GM18870 (cell line): ENCODE measurements around the gene CPNE5.
"Not testable (repeated sequence)": the region's sequence is repeated elsewhere in the genome, so short reads cannot be mapped to it uniquely, and the experiment has no call there.

ENCODE experiments used
- ATAC-seq: cut with Tn5 transposase; IDR thresholded peaks from one replicate; pipeline ENCODE4 v1.9.1; 2021; ENCODE audit warnings: moderate library complexity; ENCODE audit not compliant: unreplicated experiment

The CPNE5 gene

DNA sequence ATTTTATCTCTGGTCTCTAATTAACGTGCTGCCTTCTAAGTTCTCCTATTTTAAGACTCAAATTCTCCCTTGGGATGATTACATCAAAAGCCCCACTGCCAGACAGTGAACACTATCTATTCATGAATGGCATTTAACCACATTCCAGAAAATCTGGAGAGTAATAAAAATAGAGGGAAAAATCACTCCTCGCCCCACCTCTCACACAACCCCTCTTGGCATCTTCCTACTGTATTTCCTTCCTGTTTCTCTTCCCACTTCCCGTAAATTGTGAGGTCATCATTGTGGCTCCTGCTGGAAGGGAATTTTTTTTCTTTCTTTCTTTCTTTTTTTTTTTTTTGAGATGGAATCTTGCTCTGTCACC lies 110.1 kb downstream of the CPNE5 start:
- no peak for ATAC-seq

DNA sequence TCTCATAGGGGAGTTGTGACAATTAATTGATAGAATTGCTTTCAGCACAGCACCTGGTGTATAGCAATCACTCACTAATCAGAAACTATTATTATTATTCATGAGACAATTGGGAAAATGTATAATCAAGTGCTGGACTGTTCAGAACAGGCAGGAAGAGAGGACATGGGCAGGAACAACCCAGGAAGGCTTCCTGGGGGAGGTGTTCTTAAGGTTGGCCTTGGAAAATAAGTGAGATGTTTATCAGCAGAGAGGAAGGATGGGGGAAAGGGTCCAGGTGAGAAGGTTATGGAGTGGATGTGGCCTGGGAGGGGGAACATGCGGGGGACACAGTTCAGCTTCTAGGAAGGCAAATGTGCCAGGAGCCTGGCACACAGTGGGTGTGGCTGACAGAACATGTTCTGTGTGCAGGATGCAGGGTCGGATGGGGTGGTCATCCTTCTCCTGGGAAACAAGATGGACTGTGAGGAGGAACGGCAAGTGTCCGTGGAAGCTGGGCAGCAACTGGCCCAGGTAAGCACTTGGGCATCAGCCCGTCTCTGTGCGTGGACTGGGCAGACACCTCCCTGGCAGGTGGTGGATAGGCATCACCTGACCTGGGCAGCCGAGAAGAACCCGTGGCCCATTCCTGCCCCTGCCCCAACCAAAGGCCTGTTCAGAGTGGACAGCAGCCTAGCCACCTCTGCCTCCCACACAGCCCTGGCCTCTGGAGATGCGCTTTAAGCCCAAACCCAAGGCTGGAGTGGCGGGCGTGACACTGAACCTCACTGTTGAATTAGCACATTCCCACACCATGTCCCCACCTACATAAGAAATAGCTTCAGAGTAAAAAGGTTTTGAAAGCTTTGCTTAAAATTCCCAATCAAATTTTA lies 110.7 kb downstream of the CPNE5 start:
- ATAC-seq: no peak

- no peak for ATAC-seq
Measured at GRCh38 chr6:36727505-36728021, 111.7 kb downstream of the CPNE5 start.

DNA sequence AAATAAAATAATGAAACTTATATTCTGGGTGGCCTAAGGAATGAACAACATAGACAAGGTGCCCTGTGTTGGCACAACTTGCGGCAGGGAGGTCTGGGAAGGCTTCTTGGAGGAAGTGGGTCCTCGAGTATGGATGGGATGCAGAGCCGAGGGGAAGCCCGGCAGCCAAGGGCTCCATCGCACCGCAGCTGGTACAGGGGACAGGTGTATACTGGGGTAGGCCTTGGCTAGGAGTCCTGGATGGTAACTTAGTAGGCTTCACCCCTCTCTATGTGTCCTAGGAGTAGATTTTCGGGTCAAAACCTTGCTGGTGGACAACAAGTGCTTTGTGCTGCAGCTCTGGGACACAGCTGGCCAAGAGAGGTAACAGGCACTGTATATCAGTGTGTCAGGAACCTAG lies 113.7 kb downstream of the CPNE5 start:
- ATAC-seq: no peak

DNA sequence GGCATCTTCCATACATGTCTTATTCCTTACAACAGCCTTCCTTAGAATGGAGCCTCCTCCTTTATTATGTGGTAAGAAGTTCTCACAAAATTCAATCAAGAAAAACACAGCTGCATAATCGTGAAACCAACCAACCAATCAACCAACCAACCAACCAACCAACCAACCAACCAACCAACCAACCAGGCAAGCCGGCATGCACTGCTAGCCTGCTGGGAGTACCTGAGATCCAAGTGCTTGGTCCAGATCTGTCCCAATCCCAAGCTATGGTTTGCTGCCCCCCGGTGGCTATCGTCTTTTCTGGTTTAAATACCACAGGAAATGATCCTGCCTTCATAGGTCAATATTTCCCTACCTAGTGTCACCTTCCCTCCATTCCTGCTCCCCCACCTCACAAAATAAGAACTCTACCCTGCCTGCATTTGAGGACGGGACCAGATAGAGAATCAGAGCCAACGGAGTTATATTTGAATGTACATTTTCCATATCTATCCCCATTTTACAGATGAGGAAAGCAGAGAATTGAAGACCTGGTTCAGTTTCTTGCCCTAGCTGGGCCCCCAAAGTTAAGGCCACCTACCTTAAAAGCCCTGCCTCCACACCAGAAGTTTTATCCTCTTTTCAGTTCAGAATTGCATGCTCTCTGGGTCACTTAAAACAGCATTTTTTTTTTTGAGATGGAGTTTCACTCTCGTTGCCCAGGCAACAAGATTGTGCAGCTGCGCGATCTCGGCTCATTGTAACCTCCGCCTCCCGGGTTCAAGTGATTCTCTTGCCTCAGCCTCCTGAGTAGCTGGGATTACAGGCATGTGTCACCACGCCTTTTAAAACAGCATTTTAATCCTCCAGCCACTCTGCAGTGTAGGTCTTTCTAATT lies 114.5 kb downstream of the CPNE5 start:
- ATAC-seq: no peak

GRCh38 chr6:36723992-36724391 lies 115.3 kb downstream of the CPNE5 start:
- not testable (repeated sequence) for ATAC-seq

DNA sequence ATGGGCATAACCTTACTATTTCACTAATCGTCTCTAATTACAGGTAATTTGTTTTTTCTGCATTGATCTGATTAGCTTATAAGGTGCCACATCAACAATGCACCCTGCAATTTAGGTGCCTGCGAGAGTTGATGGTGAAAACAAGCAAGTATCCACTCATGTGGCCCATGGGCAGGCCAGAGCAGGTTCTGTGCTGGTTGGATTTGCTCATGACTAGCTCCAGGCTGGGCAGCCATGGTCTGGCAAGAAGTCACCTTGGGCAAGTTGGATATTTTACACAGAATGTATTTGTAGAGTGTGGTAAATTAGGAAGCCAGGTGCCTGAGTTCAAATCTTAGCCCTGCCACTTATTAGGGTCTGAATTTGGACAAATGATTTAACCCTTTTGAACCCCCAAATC lies 116.4 kb downstream of the CPNE5 start:
- no peak for ATAC-seq

DNA sequence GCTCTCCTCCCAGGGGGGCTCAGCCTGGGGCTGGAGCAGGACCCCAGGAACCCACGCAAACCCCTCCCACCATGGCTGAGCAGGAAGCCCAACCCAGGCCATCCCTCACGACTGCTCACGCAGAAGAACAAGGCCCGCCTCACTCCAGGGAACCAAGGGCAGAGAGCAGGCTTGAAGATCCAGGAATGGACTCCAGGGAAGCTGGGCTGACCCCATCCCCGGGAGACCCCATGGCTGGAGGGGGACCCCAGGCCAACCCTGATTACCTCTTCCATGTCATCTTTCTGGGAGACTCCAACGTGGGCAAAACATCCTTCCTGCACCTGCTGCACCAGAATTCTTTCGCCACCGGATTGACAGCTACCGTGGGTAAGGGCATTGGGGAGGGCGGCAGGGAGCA lies 116.9 kb downstream of the CPNE5 start:
- no peak for ATAC-seq

DNA sequence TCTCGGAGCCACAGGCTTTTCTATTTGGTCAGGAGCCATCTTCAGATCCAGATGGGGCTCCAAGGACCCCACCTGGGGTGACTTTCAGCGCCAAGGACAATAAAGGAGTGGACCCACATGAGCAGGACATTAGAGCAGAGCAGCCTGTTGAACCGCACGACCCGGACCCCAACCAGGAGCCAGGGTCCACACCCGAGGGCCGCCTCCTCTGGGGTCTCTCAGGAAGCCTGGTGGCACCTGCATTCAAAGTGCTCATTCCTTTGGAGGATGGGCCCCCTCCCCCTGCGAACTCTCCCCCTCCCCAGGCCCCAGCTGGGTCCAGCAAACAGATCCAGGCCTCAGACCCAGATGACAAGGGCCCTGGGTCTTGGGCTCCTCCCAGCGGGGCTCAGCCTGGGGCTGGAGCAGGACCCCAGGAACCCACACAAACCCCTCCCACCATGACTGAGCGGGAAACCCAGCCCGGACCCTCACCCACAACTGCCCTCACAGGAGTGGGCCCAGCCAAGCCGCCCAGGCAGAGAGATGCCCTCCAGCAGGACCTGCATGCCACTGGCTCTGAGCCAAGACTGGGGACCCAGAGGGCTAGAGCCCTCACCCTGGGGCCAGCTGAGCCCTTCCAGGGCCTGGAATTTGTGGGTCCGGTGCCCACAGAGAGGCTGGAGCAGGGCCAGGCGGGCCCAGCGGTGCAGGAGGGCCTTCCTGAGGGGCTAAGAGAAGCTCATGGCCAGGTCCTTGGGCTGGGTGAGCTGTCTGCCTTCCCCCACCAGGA lies 117.7 kb downstream of the CPNE5 start:
- no peak for ATAC-seq

DNA sequence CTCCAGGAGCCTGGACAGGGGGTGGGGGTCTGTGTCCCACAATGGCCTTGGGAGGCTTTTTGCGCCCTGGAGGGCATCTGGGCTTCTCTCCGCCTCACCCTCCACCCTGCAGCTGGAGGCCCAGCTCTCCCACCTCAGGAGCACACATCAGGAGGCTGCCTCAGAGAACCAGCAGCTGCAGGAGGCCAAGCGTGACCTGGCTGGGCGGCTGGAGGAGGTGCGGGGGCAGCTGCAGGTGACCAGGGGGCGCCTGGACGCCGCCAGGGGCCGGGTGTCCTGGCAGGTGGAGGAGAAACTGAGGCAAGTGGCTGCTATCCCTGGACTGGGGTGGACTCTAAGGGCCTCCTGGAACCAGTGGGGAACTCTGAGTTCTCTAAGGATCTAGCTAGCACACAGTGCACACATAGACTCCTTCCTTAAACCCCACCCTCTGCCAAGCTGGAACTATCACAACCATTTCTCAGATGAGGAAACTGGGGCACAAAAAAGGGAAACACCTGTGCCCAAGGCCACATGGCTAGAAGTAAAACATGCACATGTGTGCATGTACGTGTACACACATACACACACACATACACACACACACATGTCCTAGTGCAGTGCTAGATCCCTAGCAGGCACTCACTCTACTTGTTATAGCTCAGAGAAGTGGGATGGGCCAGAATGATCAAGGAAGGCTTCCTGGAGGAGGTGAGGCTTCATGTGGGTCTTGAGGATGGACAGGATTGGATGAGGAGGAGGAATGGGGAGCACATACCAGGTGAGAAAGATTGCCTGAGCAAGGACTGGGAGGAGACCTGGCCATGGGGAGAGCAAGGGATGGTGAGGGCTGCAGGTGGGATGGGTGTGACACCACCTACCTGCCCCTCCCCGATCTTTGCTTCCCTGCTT lies 118.7 kb downstream of the CPNE5 start:
- no peak for ATAC-seq

- no peak for ATAC-seq
Measured at GRCh38 chr6:36719126-36719525, 120.1 kb downstream of the CPNE5 start.

- ATAC-seq: no peak
Measured at GRCh38 chr6:36718560-36718959, 120.7 kb downstream of the CPNE5 start.

DNA sequence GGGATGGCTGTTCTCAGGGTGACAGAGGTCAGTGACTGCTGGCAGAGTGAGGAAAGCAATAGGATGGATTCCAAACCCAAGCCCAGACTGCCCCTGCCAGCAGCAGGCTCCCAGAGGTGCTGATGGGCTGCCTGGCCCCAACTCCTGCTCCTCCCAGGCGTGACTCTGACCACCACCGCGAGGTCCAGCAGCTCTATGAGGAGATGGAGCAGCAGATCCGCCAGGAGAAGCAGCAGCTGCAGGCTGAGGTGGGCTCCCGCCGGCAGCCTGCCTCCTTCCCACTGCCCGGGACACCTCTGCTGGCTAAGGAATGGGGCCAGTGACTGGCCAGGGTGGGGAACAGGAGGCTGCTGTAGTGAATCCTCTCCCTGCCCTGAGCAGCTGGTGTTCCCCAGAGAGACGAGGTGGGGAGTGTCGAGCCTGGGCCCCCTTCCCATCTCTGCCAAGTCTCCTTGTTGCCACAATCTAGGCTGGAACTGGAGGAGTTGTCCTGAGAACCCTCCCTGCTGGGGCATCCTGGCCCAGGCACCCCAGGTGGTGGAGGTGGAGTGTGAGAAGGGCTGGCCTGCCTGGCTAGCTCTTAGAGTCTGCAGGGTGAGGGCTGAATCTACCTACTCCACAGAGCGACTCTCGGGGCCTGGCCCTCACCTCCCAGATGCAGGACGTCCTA lies 121.2 kb downstream of the CPNE5 start:
- ATAC-seq: no peak

DNA sequence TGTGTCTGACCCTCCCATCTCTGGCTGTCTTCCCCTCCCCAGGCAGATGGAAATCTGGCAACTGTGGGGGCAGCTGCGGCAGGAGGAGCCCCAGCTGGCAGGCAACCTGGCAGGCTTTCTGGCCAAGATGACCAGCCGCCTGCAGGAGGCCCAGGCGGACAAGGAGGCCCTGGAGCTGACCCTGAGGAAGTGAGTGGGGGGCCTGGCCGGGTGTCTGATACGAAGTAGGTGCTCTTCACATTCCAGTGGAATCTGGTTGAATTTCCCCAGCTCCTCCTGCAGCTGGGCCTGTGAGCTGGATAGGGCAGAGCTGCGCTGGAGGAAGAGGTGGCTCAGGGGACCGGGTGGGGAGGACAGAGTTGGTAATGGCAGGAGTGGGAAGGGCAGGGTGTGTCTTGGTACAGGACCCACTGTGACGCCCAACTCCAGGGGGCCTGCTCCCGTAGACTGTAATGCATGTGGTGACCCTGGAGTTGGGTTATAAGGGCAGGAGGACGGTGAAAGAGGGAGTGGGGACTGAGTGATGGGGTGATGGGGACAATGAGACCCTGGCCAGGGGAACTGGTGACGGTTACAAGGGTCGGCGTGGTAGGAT lies 121.9 kb downstream of the CPNE5 start:
- no peak for ATAC-seq

GRCh38 chr6:36716476-36717093 lies 122.7 kb downstream of the CPNE5 start:
- ATAC-seq: no peak

DNA sequence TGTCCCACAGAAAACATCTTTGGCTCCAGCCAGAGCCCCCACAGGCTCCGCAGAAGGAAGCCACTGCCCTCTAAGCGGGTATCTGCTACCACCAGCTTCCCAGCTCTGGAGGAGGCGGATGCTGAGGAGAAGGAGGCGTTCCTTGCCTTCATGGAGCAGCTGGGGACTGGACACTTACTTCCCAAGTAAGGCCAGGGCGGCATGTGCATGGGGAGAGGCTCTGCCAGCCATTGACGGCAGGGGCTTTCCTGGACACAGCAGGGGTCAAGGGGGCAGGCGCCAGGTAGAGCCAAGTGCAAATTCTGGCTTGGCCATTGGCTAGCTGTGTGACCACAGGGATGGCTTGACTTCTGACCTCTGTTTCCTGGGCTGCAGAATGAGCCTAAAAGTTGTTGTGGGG lies 123.8 kb downstream of the CPNE5 start:
- ATAC-seq: no peak

GRCh38 chr6:36714511-36714910 lies 124.7 kb downstream of the CPNE5 start:
- no peak for ATAC-seq

DNA sequence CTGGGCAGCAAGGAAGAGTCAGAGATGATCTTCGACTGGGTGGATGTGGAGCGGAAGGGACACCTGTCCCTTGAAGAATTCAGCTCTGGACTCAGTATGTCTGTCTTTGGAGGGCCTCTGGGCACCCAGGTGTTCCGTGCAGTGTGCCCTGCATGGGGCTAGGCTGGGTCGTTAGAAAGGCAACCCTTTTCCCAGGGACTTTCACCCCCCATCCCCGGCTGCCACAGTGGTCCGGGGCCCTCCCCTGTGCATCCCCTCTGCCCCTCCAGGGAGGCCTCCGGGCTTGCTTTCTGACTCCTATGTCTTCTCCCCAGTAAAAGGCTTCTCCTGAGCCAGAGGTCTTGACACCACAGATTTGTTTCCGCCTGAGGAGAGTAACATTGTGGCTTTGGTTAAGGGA lies 125.4 kb downstream of the CPNE5 start:
- ATAC-seq: no peak

GRCh38 chr6:36712816-36713215 lies 126.4 kb downstream of the CPNE5 start:
- no peak for ATAC-seq
